ENCODE results near the gene NPAT. TPM values are rescaled to one million over a fixed set of nuclear protein-coding genes. Genes with fewer than 3 reads are reported as not detected.
"Not testable (repeated sequence)": the region's sequence is repeated elsewhere in the genome, so short reads cannot be mapped to it uniquely, and the experiment has no call there.

Gene NPAT
- total and polyA plus RNA-seq, 11 donors = 1.8 to 12.3 (median 8.1) TPM

- DNase-seq (peak; percentile 98 to 100 (median 99)), ATAC-seq (peak; percentile 88 to 96 (median 94))
- Histone ChIP-seq H3K27me3 (peaks cover 0 to 3% (median 0%) of the 10 kb centered on the region in 9 donors), H3K4me3 (peak within 1 kb of the TSS; percentile 38 to 85 (median 74)), H3K36me3 (peaks cover 0 to 5% (median 0%) of the 10 kb centered on the region in 9 donors), H3K4me1 (peaks cover 0 to 55% (median 31%) of the 10 kb centered on the region in 12 donors), H3K27ac (peak within 1 kb of the TSS; percentile 90 to 97 (median 94)), H3K9me3 (no peaks in the 10 kb centered on the region)
- intact Hi-C loops (cut with DNase I) = loop anchor here in 6 of 10 donors (1.0 to 10.0 kb wide), 6 partner anchors 51 to 533 kb away; partner anchors contain the start of genes NPAT (in 4 of the 6) and ATM (in 3 of the 6)
- TF ChIP-seq CTCF (IDR thresholded peaks at IDR 0.05) = peak in 10 of 12 donors; percentile 27 to 49 (median 33)
- peak; percentile 66 to 94 for TF ChIP-seq POLR2A (IDR thresholded peaks at IDR 0.05)
- 0 to 1% (median 1%) methylated on average over 35 to 73 of the region's 73 CpGs for WGBS, 4 donors
Observed at GRCh38 chr11:108121274-108122155, 100.9 kb downstream of the NPAT start, which contains the start of gene ACAT1. TSS of gene ACAT1 (plus strand) at chr11:108121567. CDS start at chr11:108121607, 40 bp downstream.

GRCh38 chr11:108120936-108121273 is 101.5 kb downstream of the NPAT start:
- Histone ChIP-seq H3K27ac (peak overlapping the region; percentile 90 to 97 (median 94)), H3K4me3 (peak overlapping the region; percentile 38 to 85 (median 74)), H3K4me1 (peaks cover 0 to 55% (median 31%) of the 10 kb centered on the region in 12 donors)
- intact Hi-C loops (cut with DNase I) = loop anchor here in 6 of 10 donors (1.0 to 10.0 kb wide), 5 partner anchors 51 to 534 kb away; partner anchors contain the start of genes NPAT (in 3 of the 6) and ATM (in 2 of the 6)
- ATAC-seq, H3K27me3 ChIP-seq, DNase-seq, H3K36me3 ChIP-seq, H3K9me3 ChIP-seq: not testable (repeated sequence)
- 47 to 62% (median 53%) methylated on average over 7 of the region's 7 CpGs for WGBS, 4 donors

GRCh38 chr11:108117746-108118371 is 104.6 kb downstream of the NPAT start:
- peaks cover 0 to 37% (median 19%) of the 10 kb centered on the region in 12 donors for H3K4me1 ChIP-seq
- no peaks in the 10 kb centered on the region for H3K36me3 ChIP-seq
- no peak overlapping the region for H3K4me3 ChIP-seq
- intact Hi-C loops (cut with DNase I) = loop anchor here in 6 of 10 donors (5.0 to 10.0 kb wide), 4 partner anchors 104 to 539 kb away; partner anchors contain the start of genes ATM (in 3 of the 6) and NPAT (in 3 of the 6)
- peak overlapping the region in 2 of 12 donors; percentile 0 to 70 for H3K27ac ChIP-seq
- peak; percentile 39 to 66 (median 53) for TF ChIP-seq CTCF (IDR thresholded peaks at IDR 0.05)
- TF ChIP-seq POLR2A (IDR thresholded peaks at IDR 0.05) = no peak
- H3K27me3 ChIP-seq = peaks cover 0 to 3% (median 0%) of the 10 kb centered on the region in 9 donors
- H3K9me3 ChIP-seq = no peaks in the 10 kb centered on the region
- ATAC-seq = no peak
- no peak for DNase-seq

- 24 to 28% (median 26%) methylated on average over 5 of the region's 5 CpGs for WGBS, 4 donors
- Histone ChIP-seq H3K27ac (peak overlapping the region; percentile 64 to 87 (median 78)), H3K4me1 (peaks cover 0 to 22% (median 10%) of the 10 kb centered on the region in 12 donors), H3K4me3 (no peak overlapping the region), H3K36me3 (no peaks in the 10 kb centered on the region), H3K9me3 (no peaks in the 10 kb centered on the region), H3K27me3 (no peaks in the 10 kb centered on the region)
- intact Hi-C loops (cut with DNase I) = loop anchor here in 6 of 10 donors (5.0 to 10.0 kb wide), 4 partner anchors 107 to 542 kb away; partner anchors contain the start of genes ATM (in 3 of the 6) and NPAT (in 3 of the 6)
- DNase-seq = peak; percentile 79 to 88 (median 85)
- TF ChIP-seq CTCF (IDR thresholded peaks at IDR 0.05) = no peak
- no peak for TF ChIP-seq POLR2A (IDR thresholded peaks at IDR 0.05)
- ATAC-seq = peak; percentile 87 to 92 (median 90)
Observed at GRCh38 chr11:108115500-108116140, 106.8 kb downstream of the NPAT start.

All from heart left ventricle (tissue), 16 donors.